Activated T-helper 2 cell treated with anti-CD3 and anti-CD28 coated beads, Interferon-gamma antibody, Interleukin-2, Interleukin-4, amounts not matched to agents 10 μg/mL and 5 μg/mL and 100 μg/mL, durations not matched to agents 14 hours and 24 hours and 36 hours (primary cell): ENCODE data around the gene HAPSTR1. TPM values are rescaled to one million over a fixed set of nuclear protein-coding genes. Genes with fewer than 3 reads are reported as not detected.
A peak's percentile ranks its signal among the peaks of the same experiment; 100 is the strongest.
"Not testable (repeated sequence)": the region's sequence is repeated elsewhere in the genome, so short reads cannot be mapped to it uniquely, and the experiment has no call there.

Source experiments
- DNase-seq: peaks from one replicate; pipeline ENCODE4 v3.0.0; 2021; ENCODE audit warnings: low spot score
- H3K27ac Mint-ChIP-seq: one replicate; pipeline ENCODE4 v1.8.0; 2021; ENCODE audit warnings: mixed read lengths
- H3K27me3 Mint-ChIP-seq: one replicate; pipeline ENCODE4 v1.8.0; 2021; ENCODE audit warnings: low read depth, mixed read lengths
- H3K36me3 Mint-ChIP-seq: one replicate; pipeline ENCODE4 v1.8.0; 2021; ENCODE audit warnings: low read depth, mixed read lengths
- H3K4me1 Mint-ChIP-seq: one replicate; pipeline ENCODE4 v1.8.0; 2021; ENCODE audit warnings: low read depth, mixed read lengths
- H3K4me3 Mint-ChIP-seq: one replicate; pipeline ENCODE4 v1.8.0; 2021; ENCODE audit warnings: low read depth, mild to moderate bottlenecking, moderate library complexity, mixed read lengths
- H3K9me3 Mint-ChIP-seq: one replicate; pipeline ENCODE4 v1.8.0; 2021; ENCODE audit warnings: mixed read lengths
- intact Hi-C: fragments of 100-400 bp; cut with micrococcal nuclease; formaldehyde crosslinking; loops from one replicate; pipeline ENCODE4 v1.15.1; 2023
- total RNA-seq: library from RNA; stranded (reverse); gene quantifications from 2 replicates; pipeline ENCODE4 v1.2.3, GENCODE V29; 2022

Gene HAPSTR1
- total RNA-seq, 1 donor from 2014 or later, result 54.5 TPM

DNA sequence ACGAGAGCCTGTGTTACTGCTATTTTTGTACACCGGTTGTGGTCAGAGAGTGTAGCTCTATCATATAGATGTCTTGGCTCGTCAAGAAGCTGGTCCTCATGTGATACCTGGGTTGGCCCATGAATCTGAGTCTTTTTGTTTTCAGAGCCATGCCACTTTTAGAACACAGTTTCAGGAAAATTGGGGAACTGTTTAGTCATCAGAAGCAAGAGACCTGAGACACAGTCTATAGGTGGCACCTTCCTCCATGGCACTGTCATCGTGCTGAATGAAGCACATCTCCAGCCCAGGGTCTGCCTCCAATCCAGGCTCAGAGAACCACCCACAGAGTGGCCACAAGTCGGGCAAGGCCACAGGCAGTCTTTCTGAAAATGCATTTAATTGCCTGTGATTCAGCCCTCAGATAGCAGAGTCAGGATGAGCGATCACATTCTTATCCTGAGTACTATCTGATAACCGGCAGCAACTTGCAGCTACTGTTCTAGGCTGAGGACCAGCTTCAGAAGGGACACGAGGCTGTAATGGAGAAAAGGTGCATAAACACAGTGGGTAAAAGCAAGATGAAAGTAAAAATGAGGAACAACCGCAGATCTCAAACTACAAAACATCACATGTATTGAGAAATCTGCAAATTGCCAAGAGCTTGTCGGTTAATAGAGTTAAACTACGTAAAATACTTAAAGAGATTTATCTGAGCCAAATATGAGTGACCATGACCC lies 14.2 kb upstream of the HAPSTR1 start:
- H3K4me1 Mint-ChIP-seq, result peaks cover 39% of the 10 kb centered on the region
- no peak overlapping the region for H3K4me3 Mint-ChIP-seq
- DNase-seq, result no peak
- H3K27me3 Mint-ChIP-seq, result no peaks in the 10 kb centered on the region
- peaks cover 22% of the 10 kb centered on the region for H3K36me3 Mint-ChIP-seq
- peak overlapping the region; percentile 86 for H3K27ac Mint-ChIP-seq
- H3K9me3 Mint-ChIP-seq, result peaks cover 22% of the 10 kb centered on the region
- intact Hi-C loops, result loop anchor here (1.0 kb wide), 1 partner anchor 9 kb away; no protein-coding TSS in a partner anchor

DNA sequence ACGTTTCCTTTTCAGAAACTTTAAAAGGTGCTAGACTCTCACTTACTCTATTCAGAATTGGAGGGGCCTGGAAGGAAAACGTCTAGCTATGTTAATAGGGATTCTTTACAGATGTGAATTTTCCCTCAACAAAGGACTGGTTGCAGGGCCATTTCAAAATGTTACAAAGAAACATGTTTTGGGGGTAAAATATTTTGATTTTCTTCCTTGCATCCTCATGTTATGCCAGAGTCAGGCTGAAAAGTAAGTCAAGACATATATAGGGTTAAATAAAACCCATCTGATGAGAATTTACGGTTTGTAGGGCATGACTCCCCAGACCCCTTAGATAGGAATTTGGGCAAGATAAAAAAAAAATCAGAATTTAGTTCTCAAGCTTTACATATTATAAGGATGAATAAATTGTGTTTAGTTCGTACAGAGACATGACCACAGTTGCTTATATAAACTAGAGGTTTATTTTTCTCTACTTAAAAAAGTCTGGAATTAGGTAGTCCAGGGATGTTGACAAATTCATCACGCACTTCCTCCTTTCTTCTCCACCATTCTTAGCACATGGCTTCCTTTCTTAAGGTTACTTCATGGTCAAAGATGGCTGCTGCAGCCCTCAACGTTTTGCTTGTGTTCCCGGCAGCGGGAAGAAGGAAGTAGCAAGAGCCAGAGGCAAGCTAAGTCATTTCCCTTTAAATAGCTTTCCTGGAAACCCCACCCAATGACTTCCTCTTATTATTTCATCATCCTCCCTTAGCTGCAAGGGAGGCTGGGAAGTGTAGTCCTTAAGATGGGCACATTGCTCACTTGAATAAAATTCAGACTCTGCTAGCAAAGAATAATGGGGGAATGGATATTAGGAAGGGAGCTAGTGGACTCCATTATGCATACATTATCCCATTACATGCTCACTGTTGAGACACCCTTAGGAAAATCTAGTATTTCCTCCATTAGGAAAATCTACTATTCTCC lies 12.7 kb upstream of the HAPSTR1 start:
- Mint-ChIP-seq H3K4me3 (peak overlapping the region; percentile 18), H3K4me1 (peaks cover 30% of the 10 kb centered on the region), H3K27ac (peak overlapping the region; percentile 81), H3K36me3 (peaks cover 22% of the 10 kb centered on the region), H3K9me3 (peaks cover 22% of the 10 kb centered on the region)
- peak; percentile 60 for DNase-seq
- intact Hi-C loops, result loop anchor here (1.0 kb wide), 1 partner anchor 13 kb away; the partner anchor contains the start of gene HAPSTR1
- not testable (repeated sequence) for H3K27me3 Mint-ChIP-seq

DNA sequence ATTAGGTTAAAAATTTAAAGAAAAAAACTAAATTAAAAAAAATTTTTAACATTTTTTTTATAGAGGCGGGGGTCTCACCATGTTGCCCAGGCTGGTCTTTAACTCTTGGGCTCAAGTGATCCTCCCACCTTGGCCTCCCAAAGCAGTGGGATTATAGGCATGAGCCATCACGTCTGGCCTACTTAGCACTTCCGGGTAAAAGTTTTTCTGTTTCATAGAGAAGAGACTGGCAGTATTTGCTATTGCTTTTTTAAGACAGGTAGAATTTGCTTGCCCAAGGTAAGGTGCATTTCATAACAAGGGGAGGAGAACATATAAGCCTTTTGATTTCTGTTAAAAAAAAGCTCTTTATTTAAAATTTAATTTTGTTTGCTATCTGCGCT lies 12.0 kb upstream of the HAPSTR1 start:
- no peak overlapping the region for H3K4me3 Mint-ChIP-seq
- H3K9me3 Mint-ChIP-seq, result peaks cover 22% of the 10 kb centered on the region
- H3K4me1 Mint-ChIP-seq, result peaks cover 30% of the 10 kb centered on the region
- no peak overlapping the region for H3K27ac Mint-ChIP-seq
- H3K36me3 Mint-ChIP-seq, result peaks cover 22% of the 10 kb centered on the region
- no peaks in the 10 kb centered on the region for H3K27me3 Mint-ChIP-seq
- no peak for DNase-seq
- intact Hi-C loops, result loop anchor here (1.0 kb wide), 1 partner anchor 12 kb away; the partner anchor contains the start of gene HAPSTR1

DNA sequence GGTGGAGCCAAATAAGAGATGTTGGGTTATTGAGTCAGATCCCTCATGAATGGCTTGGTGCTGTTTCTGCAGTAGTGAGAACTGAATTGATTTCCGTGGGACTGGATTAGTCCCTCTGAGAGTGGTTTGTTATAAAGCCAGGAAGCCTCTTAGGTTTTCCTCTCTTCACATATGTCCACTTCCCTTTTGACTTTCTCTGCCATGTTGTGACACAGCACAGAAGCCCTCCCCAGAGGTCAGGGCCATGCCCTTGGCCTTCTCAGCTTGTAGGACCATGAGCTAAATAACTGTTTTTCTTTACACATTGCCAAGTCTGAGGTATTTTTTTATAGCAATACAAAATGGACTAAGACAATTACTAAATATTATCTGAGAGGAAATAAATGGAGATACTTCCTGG lies 10.3 kb upstream of the HAPSTR1 start:
- Mint-ChIP-seq H3K36me3 (peaks cover 22% of the 10 kb centered on the region), H3K4me3 (no peak overlapping the region), H3K4me1 (peaks cover 24% of the 10 kb centered on the region), H3K27ac (no peak overlapping the region), H3K27me3 (no peaks in the 10 kb centered on the region), H3K9me3 (peaks cover 22% of the 10 kb centered on the region)
- intact Hi-C loops, result no loop called here
- DNase-seq, result no peak

DNA sequence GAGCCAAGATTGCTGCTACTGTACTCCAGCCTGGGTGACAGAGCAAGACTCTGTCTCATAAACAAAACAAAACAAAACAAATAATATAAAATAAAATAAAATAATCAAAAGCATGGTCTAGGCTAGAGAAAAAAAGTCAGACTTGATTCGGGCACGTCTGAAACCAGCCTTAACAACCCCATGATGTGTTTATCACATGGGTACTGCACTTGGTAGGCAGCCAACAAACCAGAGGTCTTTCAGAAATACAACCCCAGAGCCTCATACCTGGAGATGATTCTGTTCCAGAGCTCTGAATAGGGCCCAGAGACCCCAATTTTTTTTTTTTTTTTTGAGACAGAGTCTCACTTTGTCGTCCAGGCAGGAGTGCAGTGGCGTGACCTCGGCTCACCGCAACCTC lies 9.6 kb upstream of the HAPSTR1 start:
- DNase-seq, result no peak
- no peak overlapping the region for H3K27ac Mint-ChIP-seq
- no peak overlapping the region for H3K4me3 Mint-ChIP-seq
- peaks cover 22% of the 10 kb centered on the region for H3K36me3 Mint-ChIP-seq
- intact Hi-C loops, result no loop called here
- H3K4me1 Mint-ChIP-seq, result peaks cover 21% of the 10 kb centered on the region
- no peaks in the 10 kb centered on the region for H3K27me3 Mint-ChIP-seq
- H3K9me3 Mint-ChIP-seq, result peaks cover 22% of the 10 kb centered on the region

DNA sequence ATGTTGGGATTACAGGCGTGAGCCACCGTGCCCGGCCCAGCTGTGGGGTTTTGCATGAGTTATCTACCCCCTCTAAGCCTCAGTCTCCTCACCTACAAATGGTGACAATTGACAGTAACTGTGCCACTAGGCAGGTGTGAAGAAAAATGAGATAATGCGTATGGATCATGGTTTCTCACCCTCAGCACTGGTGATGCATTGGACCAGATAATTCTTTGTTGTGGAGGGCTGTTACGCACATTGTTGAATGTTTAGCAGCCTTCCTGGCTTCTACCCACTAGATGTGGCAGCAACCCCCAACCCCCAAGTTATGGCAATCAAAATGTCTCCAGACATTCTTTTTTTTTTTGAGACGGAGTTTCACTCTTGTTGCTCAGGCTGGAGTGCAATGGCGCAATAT lies 9.0 kb upstream of the HAPSTR1 start:
- DNase-seq, result no peak
- no peak overlapping the region for H3K27ac Mint-ChIP-seq
- peaks cover 19% of the 10 kb centered on the region for H3K36me3 Mint-ChIP-seq
- no peak overlapping the region for H3K4me3 Mint-ChIP-seq
- peaks cover 16% of the 10 kb centered on the region for H3K4me1 Mint-ChIP-seq
- intact Hi-C loops, result no loop called here
- H3K27me3 Mint-ChIP-seq, result no peaks in the 10 kb centered on the region
- peaks cover 19% of the 10 kb centered on the region for H3K9me3 Mint-ChIP-seq

DNA sequence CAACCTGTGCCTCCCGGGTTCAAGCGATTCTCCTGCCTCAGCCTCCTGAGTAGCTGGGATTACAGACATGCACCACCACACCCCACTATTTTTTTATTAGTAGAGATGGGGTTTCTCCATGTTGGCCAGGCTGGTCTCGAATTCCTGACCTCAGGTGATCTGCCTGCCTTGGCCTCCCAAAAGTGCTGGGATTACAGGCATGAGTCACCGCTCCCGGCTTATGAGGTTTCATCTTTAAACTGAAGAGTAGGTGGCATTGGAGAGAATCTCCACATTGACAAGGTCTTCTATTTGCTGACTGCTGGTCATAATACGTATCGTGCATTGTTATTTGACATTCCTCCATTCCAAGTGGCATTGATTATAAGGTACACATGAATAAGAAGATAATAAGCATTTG lies 3.7 kb upstream of the HAPSTR1 start:
- H3K9me3 Mint-ChIP-seq, H3K4me1 Mint-ChIP-seq, intact Hi-C loops, DNase-seq, H3K27me3 Mint-ChIP-seq, H3K4me3 Mint-ChIP-seq, H3K27ac Mint-ChIP-seq, H3K36me3 Mint-ChIP-seq: not testable (repeated sequence)

DNA sequence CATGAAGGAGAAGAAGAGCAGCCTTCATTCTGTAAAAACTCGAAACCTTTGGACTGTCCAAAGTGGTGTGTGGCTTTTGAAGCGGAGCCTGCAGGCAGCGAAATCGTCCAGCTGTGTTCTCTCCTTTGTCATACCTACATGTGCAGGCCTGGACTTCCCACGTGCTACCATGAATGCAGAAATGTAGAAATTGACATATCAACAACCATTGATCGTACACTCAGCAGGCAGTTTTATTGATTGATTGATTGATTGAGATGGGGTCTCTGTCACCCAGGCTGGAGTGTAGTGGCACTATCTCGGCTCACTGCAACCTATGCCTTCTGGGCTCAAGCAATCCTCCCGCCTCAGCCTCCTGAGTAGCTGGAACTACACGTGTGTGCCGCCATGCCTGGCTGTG lies 2.6 kb upstream of the HAPSTR1 start:
- Mint-ChIP-seq H3K27me3 (no peaks in the 10 kb centered on the region), H3K9me3 (no peaks in the 10 kb centered on the region), H3K4me3 (no peak overlapping the region), H3K36me3 (peaks cover 17% of the 10 kb centered on the region), H3K4me1 (peaks cover 11% of the 10 kb centered on the region), H3K27ac (no peak overlapping the region)
- DNase-seq, result no peak
- intact Hi-C loops, result no loop called here

DNA sequence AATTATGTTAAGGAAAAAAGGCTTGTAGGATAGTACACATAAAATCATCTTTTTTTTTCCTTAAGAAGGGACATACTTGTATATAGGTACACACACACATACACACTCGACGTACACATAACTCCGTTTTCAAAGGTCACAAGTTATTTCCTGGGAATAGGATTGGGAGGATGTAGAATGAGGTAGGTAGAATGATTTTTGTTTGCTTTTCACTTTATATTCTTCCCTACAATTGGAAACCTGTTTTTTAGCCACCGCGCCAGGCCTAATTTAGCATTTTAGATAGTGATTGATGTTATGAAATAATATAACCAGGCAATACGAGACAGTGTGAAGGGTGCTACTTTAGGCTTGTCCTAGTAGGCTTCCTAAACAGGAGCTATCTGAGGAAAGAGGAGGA lies 1.8 kb upstream of the HAPSTR1 start:
- peaks cover 24% of the 10 kb centered on the region for H3K36me3 Mint-ChIP-seq
- H3K4me3 Mint-ChIP-seq, result peak overlapping the region; percentile 80
- H3K27ac Mint-ChIP-seq, result peak overlapping the region; percentile 85
- peaks cover 14% of the 10 kb centered on the region for H3K4me1 Mint-ChIP-seq
- no peaks in the 10 kb centered on the region for H3K9me3 Mint-ChIP-seq
- no peaks in the 10 kb centered on the region for H3K27me3 Mint-ChIP-seq
- intact Hi-C loops, result loop anchor here (2.0 to 5.0 kb wide), 3 partner anchors 42 to 292 kb away; partner anchors contain the start of genes PMM2 and TMEM186
- DNase-seq, result no peak

DNA sequence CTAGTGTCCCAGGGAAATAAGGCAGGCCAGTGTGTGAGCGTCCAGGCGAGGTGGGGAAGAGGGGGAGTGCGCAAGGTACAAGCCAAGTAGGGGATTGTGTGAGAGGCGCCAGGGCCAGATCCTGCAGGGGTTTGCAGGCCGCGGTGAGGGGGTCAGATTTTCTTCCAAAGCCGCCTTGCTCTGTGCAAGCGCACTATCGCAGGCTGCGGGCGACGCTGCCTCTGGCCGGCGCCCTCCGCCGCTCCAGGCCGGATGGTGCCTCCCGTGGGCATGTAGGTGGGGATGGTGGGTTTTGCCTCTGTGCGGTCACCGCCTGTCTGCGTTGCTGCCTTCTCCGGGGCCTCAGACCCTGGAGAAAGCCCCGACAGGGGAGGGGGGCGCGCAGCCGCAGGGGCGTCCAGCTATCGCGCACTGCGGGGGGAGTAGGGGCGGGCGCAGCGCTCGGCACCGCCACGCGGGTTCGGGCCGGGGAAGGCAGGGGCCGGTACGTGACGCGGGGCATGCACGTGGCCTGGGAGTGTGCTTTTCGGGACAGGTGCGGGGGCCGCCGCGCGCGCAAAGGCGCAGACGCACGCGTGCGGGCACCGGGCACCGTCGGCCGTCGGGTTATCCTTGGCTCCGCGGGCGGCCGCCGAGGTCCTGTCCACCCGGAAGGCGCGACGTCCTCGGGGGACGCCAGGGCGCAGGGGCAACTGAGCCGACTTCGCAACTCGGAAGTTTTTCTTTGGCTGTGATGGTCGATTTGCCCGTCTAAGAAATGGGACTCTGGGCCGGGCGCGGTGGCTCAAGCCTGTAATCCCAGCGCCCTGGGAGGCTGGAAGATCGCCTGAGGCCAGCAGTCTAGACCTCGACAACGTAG lies 1.1 kb upstream of the HAPSTR1 start:
- Mint-ChIP-seq H3K4me1 (peaks cover 17% of the 10 kb centered on the region), H3K27me3 (no peaks in the 10 kb centered on the region), H3K9me3 (no peaks in the 10 kb centered on the region), H3K36me3 (peaks cover 28% of the 10 kb centered on the region), H3K27ac (peak overlapping the region; percentile 92), H3K4me3 (peak overlapping the region; percentile 85)
- peak; percentile 39 for DNase-seq
- intact Hi-C loops, result loop anchor here (2.0 to 5.0 kb wide), 3 partner anchors 43 to 293 kb away; partner anchors contain the start of genes PMM2 and TMEM186

DNA sequence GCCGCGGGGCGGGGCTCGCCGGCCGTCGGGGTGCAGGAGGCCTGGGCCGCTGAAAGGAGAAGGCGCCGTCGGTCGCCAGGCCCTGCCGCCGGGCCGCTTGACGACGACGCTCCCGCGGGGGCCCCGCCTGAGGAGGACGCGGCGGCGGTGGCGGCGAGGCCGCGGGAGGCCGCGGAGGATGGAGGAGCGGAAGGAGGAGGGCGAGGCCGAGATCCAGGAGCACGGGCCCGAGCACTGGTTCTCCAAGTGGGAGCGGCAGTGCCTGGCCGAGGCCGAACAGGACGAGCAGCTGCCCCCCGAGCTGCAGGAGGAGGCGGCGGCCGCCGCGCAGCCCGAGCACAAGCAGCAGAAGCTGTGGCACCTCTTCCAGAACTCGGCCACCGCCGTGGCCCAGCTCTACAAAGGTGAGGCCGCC lies 430 bp downstream of the HAPSTR1 start:
- Mint-ChIP-seq H3K27me3 (no peaks in the 10 kb centered on the region), H3K9me3 (no peaks in the 10 kb centered on the region), H3K36me3 (peaks cover 41% of the 10 kb centered on the region), H3K4me3 (peak overlapping the region; percentile 49), H3K27ac (no peak overlapping the region), H3K4me1 (peaks cover 28% of the 10 kb centered on the region)
- intact Hi-C loops, result loop anchor here (1.0 to 5.0 kb wide), 6 partner anchors 13 to 295 kb away; partner anchors contain the start of genes PMM2 and TMEM186
- peak; percentile 48 for DNase-seq
